Astrocyte (in vitro differentiated cells and primary cell): ENCODE results near the gene HOMER1. TPM values are rescaled to one million over a fixed set of nuclear protein-coding genes. Genes with fewer than 3 reads are reported as not detected.

ENCODE experiments used
- DNase-seq: peaks from one replicate; pipeline ENCODE4 v3.0.0-alpha.2; 2010; ENCODE audit warnings: low read depth
- FAIRE-seq: peaks from 2 replicates; lab custom pipeline; 2011; peaks lifted over from hg19 to GRCh38; lab: Jason Lieb, UNC
- H2AFZ ChIP-seq: 2 replicates; pipeline ENCODE4 v1.6.0; 2012; ENCODE audit warnings: low read depth, low read length, inconsistent platforms
- H3K27ac ChIP-seq: 2 replicates; pipeline ENCODE4 v1.5.1; 2011; ENCODE audit warnings: low read depth, low read length, inconsistent platforms
- H3K27me3 ChIP-seq: 2 replicates; pipeline ENCODE4 v1.6.0; 2011; ENCODE audit warnings: low read length, inconsistent platforms; ENCODE audit not compliant: insufficient read depth
- H3K36me3 ChIP-seq: 2 replicates; pipeline ENCODE4 v1.5.1; 2011; ENCODE audit warnings: low read length, inconsistent platforms; ENCODE audit not compliant: insufficient read depth
- H3K4me1 ChIP-seq: 2 replicates; pipeline ENCODE4 v1.5.1; 2011; ENCODE audit warnings: low read length, inconsistent platforms; ENCODE audit not compliant: insufficient read depth
- H3K4me2 ChIP-seq: 2 replicates; pipeline ENCODE4 v1.6.0; 2012; ENCODE audit warnings: low read length, inconsistent platforms
- H3K4me3 ChIP-seq: 2 replicates; pipeline ENCODE4 v1.5.1; 2011; ENCODE audit warnings: low read depth, mild to moderate bottlenecking, low read length, inconsistent platforms; ENCODE audit not compliant: insufficient read depth
- H3K79me2 ChIP-seq: 2 replicates; pipeline ENCODE4 v1.6.0; 2012; ENCODE audit warnings: mild to moderate bottlenecking, low read length, inconsistent platforms; ENCODE audit not compliant: insufficient read depth
- H3K9ac ChIP-seq: 2 replicates; pipeline ENCODE4 v1.6.0; 2012; ENCODE audit warnings: mild to moderate bottlenecking, low read length, inconsistent platforms
- H3K9me3 ChIP-seq: 2 replicates; pipeline ENCODE4 v1.5.1; 2012; ENCODE audit warnings: low read depth, mild to moderate bottlenecking, low read length, inconsistent platforms; ENCODE audit not compliant: insufficient read depth
- H4K20me1 ChIP-seq: 2 replicates; pipeline ENCODE4 v1.6.0; 2012; ENCODE audit warnings: low read length, inconsistent platforms; ENCODE audit not compliant: insufficient read depth
- H3K27ac Mint-ChIP-seq: one replicate; pipeline ENCODE4 v1.8.0; 2021; ENCODE audit warnings: mild to moderate bottlenecking, mixed read lengths; ENCODE audit not compliant: unreplicated experiment
- H3K27me3 Mint-ChIP-seq: one replicate; pipeline ENCODE4 v1.8.0; 2021; ENCODE audit warnings: low read depth, mixed read lengths; ENCODE audit not compliant: unreplicated experiment
- H3K36me3 Mint-ChIP-seq: one replicate; pipeline ENCODE4 v1.8.0; 2021; ENCODE audit warnings: low read depth, mixed read lengths; ENCODE audit not compliant: unreplicated experiment
- H3K4me1 Mint-ChIP-seq: one replicate; pipeline ENCODE4 v1.8.0; 2021; ENCODE audit warnings: low read depth, mixed read lengths; ENCODE audit not compliant: unreplicated experiment
- H3K4me3 Mint-ChIP-seq: one replicate; pipeline ENCODE4 v1.8.0; 2021; ENCODE audit warnings: mild to moderate bottlenecking, moderate library complexity, mixed read lengths; ENCODE audit not compliant: unreplicated experiment
- H3K9me3 Mint-ChIP-seq: one replicate; pipeline ENCODE4 v1.8.0; 2021; ENCODE audit warnings: mild to moderate bottlenecking, mixed read lengths; ENCODE audit not compliant: unreplicated experiment
- CTCF ChIP-seq: IDR thresholded peaks from 2 replicates; pipeline ENCODE4 v1.5.1; 2011; ENCODE audit warnings: low read depth, mild to moderate bottlenecking, inconsistent platforms, low read length, moderate library complexity; ENCODE audit not compliant: insufficient read depth
- EZH2 ChIP-seq: IDR thresholded peaks from 2 replicates; pipeline ENCODE4 v1.6.1; 2012; ENCODE audit warnings: mild to moderate bottlenecking, low read length, inconsistent platforms; ENCODE audit not compliant: insufficient read depth
- total RNA-seq: library from RNA; stranded (reverse); gene quantifications from 2 replicates; pipeline ENCODE4 v1.2.1, GENCODE V29; 2021

The HOMER1 gene
- total RNA-seq, 1 donor from 2014 or later, result 26.9 TPM

DNA sequence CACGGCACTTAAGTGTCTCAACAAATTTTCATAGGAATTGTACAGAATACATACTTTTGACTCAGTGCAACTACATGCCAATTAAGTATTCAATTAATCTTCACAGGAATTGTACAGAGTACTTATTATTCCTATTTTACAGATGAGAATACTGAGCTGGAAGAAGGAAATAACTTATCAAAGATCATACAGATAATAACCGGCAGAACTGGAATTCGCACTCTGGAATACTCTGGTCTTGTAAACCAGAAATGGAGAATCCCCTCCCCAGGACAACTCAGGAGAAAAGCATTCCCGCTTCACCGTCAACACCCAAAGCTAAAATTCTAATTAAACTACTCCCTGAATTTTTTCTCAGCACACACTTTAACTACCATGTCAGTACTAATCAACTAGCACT, 112.7 kb downstream of the HOMER1 start:
- Mint-ChIP-seq H3K36me3 (peaks cover 2% of the 10 kb centered on the region), H3K27me3 (no peaks in the 10 kb centered on the region), H3K27ac (no peak overlapping the region), H3K9me3 (no peaks in the 10 kb centered on the region), H3K4me3 (no peak overlapping the region), H3K4me1 (no peaks in the 10 kb centered on the region)
- H2AFZ ChIP-seq, result no peak overlapping the region
- H3K9me3 ChIP-seq, result no peaks in the 10 kb centered on the region
- no peaks in the 10 kb centered on the region for H3K36me3 ChIP-seq
- H4K20me1 ChIP-seq, result no peaks in the 10 kb centered on the region
- no peaks in the 10 kb centered on the region for H3K4me1 ChIP-seq
- H3K27me3 ChIP-seq, result no peaks in the 10 kb centered on the region
- no peak for DNase-seq
- FAIRE-seq, result no peak
- H3K9ac ChIP-seq, result no peak overlapping the region
- H3K27ac ChIP-seq, result no peak overlapping the region
- no peak overlapping the region for H3K4me2 ChIP-seq
- TF ChIP-seq EZH2 (no peak), CTCF (no peak)
- no peak overlapping the region for H3K4me3 ChIP-seq
- H3K79me2 ChIP-seq, result no peaks in the 10 kb centered on the region

- no peak overlapping the region for H2AFZ ChIP-seq
- no peaks in the 10 kb centered on the region for H3K9me3 ChIP-seq
- peaks cover 2% of the 10 kb centered on the region for H3K36me3 Mint-ChIP-seq
- no peak for FAIRE-seq
- no peak for TF ChIP-seq CTCF
- no peak for TF ChIP-seq EZH2
- H3K9me3 Mint-ChIP-seq, result no peaks in the 10 kb centered on the region
- no peaks in the 10 kb centered on the region for H4K20me1 ChIP-seq
- no peak overlapping the region for H3K9ac ChIP-seq
- DNase-seq, result no peak
- no peaks in the 10 kb centered on the region for H3K4me1 Mint-ChIP-seq
- H3K36me3 ChIP-seq, result peaks cover 4% of the 10 kb centered on the region
- H3K4me3 ChIP-seq, result no peak overlapping the region
- H3K27me3 ChIP-seq, result no peaks in the 10 kb centered on the region
- H3K4me3 Mint-ChIP-seq, result no peak overlapping the region
- no peaks in the 10 kb centered on the region for H3K27me3 Mint-ChIP-seq
- no peaks in the 10 kb centered on the region for H3K4me1 ChIP-seq
- no peak overlapping the region for H3K27ac ChIP-seq
- H3K79me2 ChIP-seq, result no peaks in the 10 kb centered on the region
- H3K4me2 ChIP-seq, result no peak overlapping the region
- H3K27ac Mint-ChIP-seq, result no peak overlapping the region
These were observed 114.9 kb downstream of the HOMER1 start for GRCh38 chr5:79399046-79399445.

- Mint-ChIP-seq H3K4me1 (no peaks in the 10 kb centered on the region), H3K36me3 (peaks cover 2% of the 10 kb centered on the region), H3K9me3 (no peaks in the 10 kb centered on the region), H3K27me3 (no peaks in the 10 kb centered on the region), H3K4me3 (no peak overlapping the region), H3K27ac (no peak overlapping the region)
- FAIRE-seq (no peak), DNase-seq (no peak)
- Histone ChIP-seq H3K4me1 (no peaks in the 10 kb centered on the region), H3K27ac (no peak overlapping the region), H3K4me2 (no peak overlapping the region), H3K9ac (no peak overlapping the region), H3K4me3 (no peak overlapping the region), H3K9me3 (no peaks in the 10 kb centered on the region), H4K20me1 (no peaks in the 10 kb centered on the region), H2AFZ (no peak overlapping the region), H3K27me3 (no peaks in the 10 kb centered on the region), H3K79me2 (no peaks in the 10 kb centered on the region), H3K36me3 (peaks cover 4% of the 10 kb centered on the region)
- TF ChIP-seq CTCF (no peak), EZH2 (no peak)
These were observed 116.9 kb downstream of the HOMER1 start for GRCh38 chr5:79397080-79397479.
